NOMO-1 treated with DMSO at 0.1 percent for 48 hours (cell line): ENCODE data around the gene MTHFR.

ENCODE experiments used
- DNase-seq: peaks from one replicate; lab custom pipeline; 2025; ENCODE audit not compliant: unreplicated experiment; lab: John Stamatoyannopoulos, UW

The MTHFR gene

GRCh38 chr1:11736746-11737639 lies 68.8 kb downstream of the MTHFR start:
- DNase-seq, result peak; percentile 88

GRCh38 chr1:11735854-11736745 lies 69.7 kb downstream of the MTHFR start, which contains the start of gene AGTRAP:
Gene AGTRAP (plus strand): TSS chr1:11736136. CDS start chr1:11736209, 73 bp downstream.
- DNase-seq, result peak; percentile 87
